GM15510 (cell line): Measurements from ENCODE around the gene ASH1L.

Experiments used
- POLR2A ChIP-seq: IDR thresholded peaks from 3 replicates; pipeline ENCODE4 v1.6.1; 2011; ENCODE audit warnings: borderline replicate concordance; ENCODE audit not compliant: insufficient read length; ENCODE audit errors: extremely low read depth

Gene ASH1L

DNA sequence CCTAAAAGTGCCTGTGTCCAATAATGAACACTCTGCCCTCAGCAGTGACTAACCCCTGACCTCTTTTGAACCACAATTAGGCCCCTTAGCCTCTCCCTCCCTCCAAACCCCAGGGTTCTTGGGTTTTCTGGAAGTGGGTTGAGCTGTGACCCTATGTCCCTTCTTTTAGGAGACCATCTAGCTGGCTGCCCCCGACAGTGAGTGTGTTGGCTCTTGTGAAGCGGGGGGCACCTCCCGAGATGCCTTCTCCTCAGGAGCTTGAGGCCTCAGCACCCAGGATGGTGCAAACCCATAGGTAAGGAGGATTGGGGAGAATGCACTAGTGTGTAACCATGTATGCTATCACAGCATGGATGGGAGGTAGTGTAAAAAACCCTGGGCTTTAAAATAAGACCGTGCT is 234.6 kb downstream of the ASH1L start:
- TF ChIP-seq POLR2A, result no peak

DNA sequence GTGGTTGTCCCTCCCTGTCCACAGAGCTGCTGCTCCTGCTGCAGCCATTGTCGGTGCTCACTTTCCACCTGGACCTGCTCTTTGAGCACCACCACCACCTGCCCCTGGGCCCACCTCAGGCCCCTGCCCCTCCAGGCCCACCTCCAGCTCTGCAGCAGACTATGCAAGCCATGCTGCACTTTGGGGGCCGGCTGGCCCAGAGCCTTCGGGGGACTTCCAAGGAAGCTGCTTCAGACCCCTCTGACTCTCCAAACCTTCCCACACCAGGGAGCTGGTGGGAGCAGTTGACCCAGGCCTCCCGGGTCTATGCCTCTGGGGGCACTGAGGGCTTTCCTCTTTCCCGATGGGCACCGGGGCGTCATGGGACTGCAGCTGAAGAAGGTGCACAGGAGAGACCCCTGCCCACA is 236.0 kb downstream of the ASH1L start:
- TF ChIP-seq POLR2A, result no peak

GRCh38 chr1:155326020-155326526 is 236.5 kb downstream of the ASH1L start:
- TF ChIP-seq POLR2A, result no peak

DNA sequence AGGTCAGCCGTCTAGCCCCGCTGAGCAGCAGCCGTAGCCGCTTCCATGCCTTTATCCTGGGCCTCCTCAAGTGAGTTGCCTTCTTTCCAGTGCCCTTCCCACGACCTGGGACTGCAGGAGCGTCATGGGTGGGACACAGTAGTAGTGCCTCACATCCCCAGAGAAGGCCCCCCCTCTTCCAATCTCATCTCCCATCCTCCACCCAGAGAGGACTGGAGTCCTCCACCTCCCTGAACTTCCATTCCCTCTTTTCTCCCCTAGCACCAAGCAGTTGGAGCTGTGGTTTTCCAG is 237.1 kb downstream of the ASH1L start:
- TF ChIP-seq POLR2A, result no peak

- TF ChIP-seq POLR2A, result no peak
Measured at GRCh38 chr1:155324717-155325602, 237.6 kb downstream of the ASH1L start.

- TF ChIP-seq POLR2A, result peak; percentile 58
Measured at GRCh38 chr1:155324037-155324716, 238.4 kb downstream of the ASH1L start.

GRCh38 chr1:155323729-155324036 is 238.9 kb downstream of the ASH1L start:
- peak; percentile 57 for TF ChIP-seq POLR2A

GRCh38 chr1:155322953-155323728 is 239.5 kb downstream of the ASH1L start:
- peak; percentile 34 for TF ChIP-seq POLR2A

DNA sequence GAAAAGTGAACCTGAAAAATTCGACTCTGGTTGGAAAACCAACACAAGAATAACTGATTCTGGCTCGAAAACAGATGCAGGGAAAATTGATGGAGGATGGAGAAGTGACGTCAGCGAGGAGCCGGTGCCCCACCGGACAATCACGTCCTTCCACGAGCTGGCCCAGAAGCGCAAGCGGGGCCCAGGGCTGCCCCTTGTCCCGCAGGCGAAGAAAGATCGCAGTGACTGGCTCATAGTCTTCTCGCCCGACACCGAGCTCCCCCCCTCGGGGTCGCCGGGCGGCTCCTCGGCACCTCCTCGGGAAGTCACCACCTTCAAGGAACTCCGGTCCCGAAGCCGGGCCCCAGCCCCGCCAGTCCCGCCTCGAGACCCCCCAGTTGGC is 240.0 kb downstream of the ASH1L start:
- TF ChIP-seq POLR2A, result no peak

DNA sequence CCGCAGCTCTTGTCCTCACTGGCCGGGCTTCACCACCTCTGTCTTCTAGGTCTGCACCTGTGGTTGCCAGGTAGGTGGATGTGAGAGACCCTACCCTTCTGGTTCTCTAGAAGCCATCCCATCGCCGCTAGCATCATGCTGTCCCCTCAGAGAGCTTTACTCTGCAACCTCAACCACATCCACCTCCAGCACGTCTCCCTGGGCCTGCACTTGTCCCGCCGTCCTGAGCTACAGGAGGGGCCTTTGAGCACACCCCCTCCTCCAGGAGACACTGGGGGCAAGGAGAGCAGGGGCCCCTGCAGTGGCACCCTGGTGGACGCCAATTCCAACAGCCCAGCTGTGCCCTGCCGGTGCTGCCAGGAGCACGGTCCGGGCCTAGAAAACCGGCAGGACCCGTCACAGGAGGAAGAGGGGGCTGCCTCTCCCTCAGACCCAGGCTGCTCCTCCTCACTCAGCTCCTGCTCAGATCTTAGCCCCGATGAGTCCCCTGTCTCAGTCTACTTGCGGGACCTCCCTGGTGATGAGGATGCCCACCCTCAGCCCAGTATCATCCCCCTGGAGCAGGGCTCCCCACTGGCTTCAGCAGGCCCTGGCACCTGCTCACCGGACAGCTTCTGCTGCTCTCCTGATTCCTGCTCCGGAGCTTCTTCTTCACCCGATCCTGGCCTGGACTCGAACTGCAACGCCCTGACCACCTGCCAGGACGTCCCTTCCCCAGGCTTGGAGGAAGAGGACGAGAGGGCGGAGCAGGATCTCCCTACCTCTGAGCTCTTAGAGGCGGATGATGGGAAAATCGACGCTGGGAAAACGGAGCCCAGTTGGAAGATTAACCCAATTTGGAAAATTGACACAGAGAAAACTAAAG is 240.7 kb downstream of the ASH1L start:
- TF ChIP-seq POLR2A, result no peak

- TF ChIP-seq POLR2A, result peak; percentile 52
Measured at GRCh38 chr1:155320661-155321617, 241.7 kb downstream of the ASH1L start, which contains the start of gene RUSC1. TSS of gene RUSC1 (plus strand) at chr1:155320894. CDS start at chr1:155321774, 880 bp downstream.

GRCh38 chr1:155320252-155320651 is 242.4 kb downstream of the ASH1L start:
- no peak for TF ChIP-seq POLR2A

DNA sequence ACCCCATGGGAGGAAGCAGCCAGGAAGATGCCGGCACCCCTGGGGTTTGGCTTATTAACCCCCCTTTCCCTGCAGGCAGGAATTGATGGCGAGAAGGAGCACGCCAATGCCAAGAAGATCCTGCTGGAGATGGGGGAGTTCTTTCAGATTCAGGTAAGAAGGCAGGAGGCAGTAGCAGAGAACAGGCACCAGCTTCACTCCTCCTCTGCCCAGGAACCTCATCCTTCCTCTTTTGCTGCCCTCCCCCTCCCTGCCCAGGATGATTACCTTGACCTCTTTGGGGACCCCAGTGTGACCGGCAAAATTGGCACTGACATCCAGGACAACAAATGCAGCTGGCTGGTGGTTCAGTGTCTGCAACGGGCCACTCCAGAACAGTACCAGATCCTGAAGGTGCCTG is 243.1 kb downstream of the ASH1L start:
- no peak for TF ChIP-seq POLR2A
